ENCODE results near the gene CCDC40. TPM values are rescaled to one million over a fixed set of nuclear protein-coding genes. Genes with fewer than 3 reads are reported as not detected.
"Not testable (repeated sequence)": the region's sequence is repeated elsewhere in the genome, so short reads cannot be mapped to it uniquely, and the experiment has no call there.

Gene CCDC40
- total RNA-seq, 1 experiment from 2014 or later: 16.3 TPM

GRCh38 chr17:80043963-80044362 lies 7.5 kb downstream of the CCDC40 start:
- ChIA-PET POLR2A (no interaction called here), CTCF (interaction anchor here (0.7 kb wide), 1 partner anchor 58 kb away, joined by 4 read pairs; the partner anchor contains the start of gene GAA)
- H3K4me1 Mint-ChIP-seq: 0 out of 2 replicates have a peak, but pooled peaks cover 4% of the 10 kb centered on the region
- no peak for DNase-seq (ENCODE audit: low spot score)
- H3K9me3 Mint-ChIP-seq: peaks cover 12% of the 10 kb centered on the region
- no peak overlapping the region for H3K27ac Mint-ChIP-seq
- ATAC-seq: no peak
- TF ChIP-seq ZNF416 (CRISPR knock-in tag; IDR thresholded peaks at IDR 0.05) (no peak), OVOL2 (CRISPR knock-in tag; IDR thresholded peaks at IDR 0.05; ENCODE audit: borderline replicate concordance) (no peak), GTF2I (CRISPR knock-in tag; conservative IDR thresholded peaks at IDR 0.05) (no peak), ZNF281 (CRISPR knock-in tag; IDR thresholded peaks at IDR 0.05) (no peak), RORB (CRISPR knock-in tag; IDR thresholded peaks at IDR 0.05) (no peak), CREM (CRISPR knock-in tag; IDR thresholded peaks at IDR 0.05) (no peak), ZNF263 (CRISPR knock-in tag; IDR thresholded peaks at IDR 0.05; ENCODE audit: low read depth) (no peak), ELF4 (CRISPR knock-in tag; IDR thresholded peaks at IDR 0.05; ENCODE audit: low read depth) (no peak), ZNF425 (CRISPR knock-in tag; conservative IDR thresholded peaks at IDR 0.05) (no peak), GABPB1 (CRISPR knock-in tag; IDR thresholded peaks at IDR 0.05) (no peak), ATF6 (CRISPR knock-in tag; IDR thresholded peaks at IDR 0.05) (no peak), CDX4 (CRISPR knock-in tag; IDR thresholded peaks at IDR 0.05; ENCODE audit: borderline replicate concordance) (no peak)
- no peaks in the 10 kb centered on the region for H3K27me3 Mint-ChIP-seq (ENCODE audit: low read depth)
- H3K36me3 Mint-ChIP-seq: peaks cover 39% of the 10 kb centered on the region
- no peak overlapping the region for H3K4me3 Mint-ChIP-seq

GRCh38 chr17:80045703-80046102 lies 9.3 kb downstream of the CCDC40 start:
- DNase-seq (ENCODE audit: low spot score) (no peak), ATAC-seq (no peak)
- TF ChIP-seq ZNF317 (CRISPR knock-in tag; IDR thresholded peaks at IDR 0.05; ENCODE audit: borderline replicate concordance, low read depth) (no peak), HMGA2 (CRISPR knock-in tag; IDR thresholded peaks at IDR 0.05) (no peak), ZNF671 (CRISPR knock-in tag; IDR thresholded peaks at IDR 0.05) (no peak)
- ChIA-PET POLR2A (no interaction called here), CTCF (no interaction called here)
- Mint-ChIP-seq H3K27ac (no peak overlapping the region), H3K9me3 (peaks cover 12% of the 10 kb centered on the region), H3K4me3 (no peak overlapping the region), H3K27me3 (ENCODE audit: low read depth) (no peaks in the 10 kb centered on the region), H3K36me3 (peaks cover 35% of the 10 kb centered on the region), H3K4me1 (0 out of 2 replicates have a peak, but pooled peaks cover 4% of the 10 kb centered on the region)

GRCh38 chr17:80046709-80047108 lies 10.3 kb downstream of the CCDC40 start:
- POLR2A ChIA-PET; ATAC-seq; H3K27me3 Mint-ChIP-seq (ENCODE audit: low read depth); H3K27ac Mint-ChIP-seq; DNase-seq (ENCODE audit: low spot score); H3K4me1 Mint-ChIP-seq; H3K9me3 Mint-ChIP-seq; H3K4me3 Mint-ChIP-seq: not testable (repeated sequence)
- peak; percentile 17; the same call in 1 of the 2 replicates for TF ChIP-seq ZNF121 (CRISPR knock-in tag; IDR thresholded peaks at IDR 0.05)
- H3K36me3 Mint-ChIP-seq: peaks cover 32% of the 10 kb centered on the region
- CTCF ChIA-PET: interaction anchor here (0.6 kb wide), 1 partner anchor 69 kb away, joined by 3 read pairs; no protein-coding TSS in a partner anchor

Measured in WTC11 (cell line).